GM15510 (cell line): ENCODE results near the gene ADGRL2.

Experiments
- POLR2A ChIP-seq: IDR thresholded peaks from 3 replicates; pipeline ENCODE4 v1.6.1; 2011; ENCODE audit warnings: borderline replicate concordance; ENCODE audit not compliant: insufficient read length; ENCODE audit errors: extremely low read depth

The ADGRL2 gene

GRCh38 chr1:81801651-81802456, 1.1 kb downstream of the ADGRL2 start:
- TF ChIP-seq POLR2A: no peak

DNA sequence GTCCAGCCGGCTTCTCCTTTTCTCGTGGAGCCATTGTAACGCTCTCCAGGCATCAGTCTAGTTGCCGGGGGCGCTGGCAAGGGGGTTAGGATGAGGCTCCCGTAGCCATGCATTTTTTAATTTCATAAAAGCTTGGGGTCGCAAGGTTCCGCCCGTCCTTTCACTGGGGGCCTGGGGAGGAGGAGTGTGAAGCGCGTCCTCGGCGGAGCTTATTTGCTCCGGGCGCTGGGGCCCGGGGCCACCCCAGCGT, 1.6 kb downstream of the ADGRL2 start:
- no peak for TF ChIP-seq POLR2A

DNA sequence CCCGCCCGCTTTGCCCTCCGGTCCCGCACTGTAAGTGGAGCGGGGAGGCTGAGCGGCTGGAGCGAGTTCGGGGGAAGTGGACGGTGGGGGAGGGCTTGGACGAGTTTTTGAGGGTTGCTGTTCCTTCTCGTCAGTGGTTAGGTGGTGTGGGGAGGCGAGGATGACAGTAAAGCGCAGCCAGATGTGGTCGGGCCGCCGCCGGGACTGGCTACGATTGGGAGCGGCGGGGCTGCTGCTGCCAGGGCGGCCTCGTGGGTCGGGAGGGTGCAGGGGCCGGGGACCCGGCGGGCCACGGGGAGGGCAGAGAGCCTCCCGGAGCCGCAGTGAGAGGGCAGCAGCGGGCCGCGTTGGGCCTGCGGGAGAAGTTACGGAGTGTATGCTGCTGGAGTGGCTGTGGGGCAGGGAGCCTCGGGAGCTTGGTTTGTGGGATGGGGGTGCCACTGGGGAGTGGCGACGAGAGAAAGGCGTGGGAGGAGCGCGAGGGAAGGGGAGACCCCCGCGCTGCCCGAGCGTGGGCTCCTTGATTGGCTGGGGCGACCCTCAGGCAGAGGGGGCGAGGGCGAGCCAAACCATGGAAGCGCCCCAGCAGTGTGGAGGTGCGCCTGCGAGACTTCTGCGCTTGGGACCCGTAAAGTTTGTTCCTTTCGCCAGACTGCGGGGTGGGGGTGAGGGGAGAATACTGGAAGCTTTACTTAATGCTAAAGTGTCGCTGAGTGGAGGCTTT, 2.1 kb downstream of the ADGRL2 start:
- no peak for TF ChIP-seq POLR2A

DNA sequence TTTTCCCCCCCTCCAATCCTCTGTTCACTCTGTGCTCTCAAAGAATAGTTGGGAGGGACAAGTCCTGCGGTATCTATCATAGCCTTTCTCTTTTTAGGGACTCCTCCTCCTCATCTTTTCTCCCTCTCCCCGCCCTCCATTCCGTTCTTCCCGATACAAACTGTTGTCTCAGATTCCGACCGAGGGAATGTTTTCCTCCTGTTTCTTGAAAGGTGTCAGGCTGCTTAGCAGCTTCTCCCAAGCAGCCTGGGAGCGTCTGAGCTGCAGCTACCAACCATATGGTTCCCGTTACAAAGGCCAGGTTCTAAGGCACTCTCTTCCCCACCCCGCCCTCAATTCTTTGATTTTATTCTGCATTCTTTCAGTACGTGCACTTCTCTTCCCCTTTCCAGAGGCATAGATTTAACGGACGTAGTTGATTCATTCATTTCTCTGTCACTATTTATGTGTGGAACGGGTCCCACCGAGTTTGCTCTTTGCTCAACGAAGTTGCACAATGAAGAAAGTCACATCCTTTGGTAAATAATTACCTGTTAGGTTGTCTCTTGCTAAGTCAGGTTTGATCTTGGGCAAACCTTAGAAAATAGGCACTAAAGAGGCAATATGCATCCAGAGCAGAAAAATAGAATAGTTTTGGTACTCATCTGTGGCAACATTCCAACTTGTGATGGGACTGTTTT, 2.8 kb downstream of the ADGRL2 start:
- no peak for TF ChIP-seq POLR2A

GRCh38 chr1:81804312-81804711, 3.6 kb downstream of the ADGRL2 start:
- no peak for TF ChIP-seq POLR2A

- no peak for TF ChIP-seq POLR2A
Measured at GRCh38 chr1:81805537-81806431, 5.0 kb downstream of the ADGRL2 start.

GRCh38 chr1:81806432-81806770, 5.7 kb downstream of the ADGRL2 start:
- no peak for TF ChIP-seq POLR2A

- TF ChIP-seq POLR2A: no peak
Measured at GRCh38 chr1:81808760-81809159, 8.0 kb downstream of the ADGRL2 start.

DNA sequence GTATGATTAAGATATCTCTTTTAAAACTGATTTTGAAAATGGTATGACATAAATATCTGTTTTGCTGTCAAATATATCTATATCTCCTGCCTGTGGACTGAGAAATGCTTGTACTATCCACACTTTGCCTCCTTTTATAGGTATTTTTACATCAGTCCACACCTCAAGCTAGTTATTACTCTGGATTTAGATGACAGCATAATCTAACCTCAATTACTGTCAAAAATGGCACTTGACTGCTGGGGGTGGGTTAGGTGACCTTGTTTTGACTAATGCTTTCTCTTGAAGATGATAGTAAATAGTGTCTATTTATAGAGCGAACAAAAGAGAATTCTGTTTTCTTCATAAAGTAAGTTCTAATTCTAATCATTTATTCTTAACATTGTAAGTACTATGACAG, 9.1 kb downstream of the ADGRL2 start:
- no peak for TF ChIP-seq POLR2A

GRCh38 chr1:81811757-81812371, 11.1 kb downstream of the ADGRL2 start:
- TF ChIP-seq POLR2A: no peak

DNA sequence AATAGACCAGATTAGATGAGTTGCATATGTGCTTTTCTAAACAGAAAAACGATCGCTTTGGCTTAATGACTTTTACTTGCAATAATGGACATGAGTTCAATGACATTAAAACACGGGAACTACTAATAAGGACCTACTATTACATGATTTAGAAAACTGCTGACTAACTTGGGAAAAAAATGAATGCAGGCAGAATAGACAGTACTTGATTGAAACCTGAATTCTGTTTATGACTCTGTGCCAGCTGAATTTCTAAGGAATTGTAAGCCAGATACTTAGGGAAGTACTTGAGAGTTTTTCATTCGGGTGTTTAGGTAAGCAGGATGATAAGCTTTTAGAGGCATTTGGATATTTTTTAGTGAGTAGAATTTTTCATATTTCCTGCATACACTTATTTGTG, 12.0 kb downstream of the ADGRL2 start:
- no peak for TF ChIP-seq POLR2A

GRCh38 chr1:81813691-81814090, 13.0 kb downstream of the ADGRL2 start:
- no peak for TF ChIP-seq POLR2A

GRCh38 chr1:81819613-81820012, 18.9 kb downstream of the ADGRL2 start:
- no peak for TF ChIP-seq POLR2A

GRCh38 chr1:81820765-81821164, 20.0 kb downstream of the ADGRL2 start:
- TF ChIP-seq POLR2A: no peak
